Activated CD4-positive, alpha-beta T cell treated with anti-CD3 and anti-CD28 coated beads, Interleukin-2, amount 50 U/mL, for 24 hours (primary cell): ENCODE measurements around the gene PRPF39.
A peak's percentile ranks its signal among the peaks of the same experiment; 100 is the strongest.
"Not testable (repeated sequence)": the region's sequence is repeated elsewhere in the genome, so short reads cannot be mapped to it uniquely, and the experiment has no call there.

Source experiments
- DNase-seq, 2 donors: peaks; one replicate each; pipeline ENCODE4 v3.0.0-alpha.2; 2020; ENCODE audit warnings: low read depth in 1 of 2, low spot score in 1 of 2

The PRPF39 gene

GRCh38 chr14:45135659-45136395 lies 51.9 kb downstream of the PRPF39 start, which contains the start of gene FANCM:
TSS of gene FANCM (plus strand) at chr14:45135930. CDS start at chr14:45136032, 102 bp downstream.
- DNase-seq = peak; percentile 62 to 88

DNA sequence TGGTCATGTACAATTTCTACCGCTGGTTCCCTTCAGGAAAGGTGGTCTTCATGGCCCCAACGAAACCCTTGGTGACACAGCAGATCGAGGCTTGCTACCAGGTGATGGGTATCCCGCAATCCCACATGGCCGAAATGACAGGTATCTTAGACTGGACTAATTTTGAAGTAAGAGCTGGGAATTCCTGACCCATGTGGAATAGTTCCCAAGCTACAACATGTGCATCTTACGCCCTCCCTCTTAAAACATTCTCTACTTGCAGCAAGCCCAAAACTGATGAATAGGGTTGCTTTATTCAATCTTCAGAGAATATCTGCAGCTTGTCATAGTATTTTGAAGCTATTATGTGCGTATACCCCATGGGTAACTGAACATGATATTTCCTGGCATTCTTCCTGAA lies 52.5 kb downstream of the PRPF39 start:
- DNase-seq = no peak

DNA sequence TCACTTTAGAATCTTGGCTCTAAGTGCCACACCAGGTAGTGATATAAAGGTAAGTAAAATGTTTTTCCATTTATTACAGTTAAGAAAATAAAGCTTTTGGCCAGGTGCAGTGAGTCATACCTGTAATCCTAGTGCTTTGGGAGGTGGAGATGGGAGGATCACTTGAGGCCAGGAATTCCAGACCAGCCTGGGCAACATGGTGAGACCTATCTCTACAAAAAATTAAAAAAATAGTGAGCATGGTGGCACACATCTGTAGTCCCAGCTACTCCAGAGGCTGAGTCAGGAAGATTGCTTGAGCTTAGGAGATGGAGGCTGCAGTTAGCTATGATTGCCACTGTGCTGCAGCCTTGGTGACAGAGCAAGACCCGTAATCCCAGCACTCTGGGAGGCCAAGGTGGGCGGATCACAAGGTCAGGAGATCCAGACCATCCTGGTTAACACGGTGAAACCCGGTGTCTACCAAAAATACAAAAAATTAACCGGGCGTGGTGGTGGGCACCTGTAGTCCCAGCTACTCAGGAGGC lies 56.8 kb downstream of the PRPF39 start:
- DNase-seq = no peak

DNA sequence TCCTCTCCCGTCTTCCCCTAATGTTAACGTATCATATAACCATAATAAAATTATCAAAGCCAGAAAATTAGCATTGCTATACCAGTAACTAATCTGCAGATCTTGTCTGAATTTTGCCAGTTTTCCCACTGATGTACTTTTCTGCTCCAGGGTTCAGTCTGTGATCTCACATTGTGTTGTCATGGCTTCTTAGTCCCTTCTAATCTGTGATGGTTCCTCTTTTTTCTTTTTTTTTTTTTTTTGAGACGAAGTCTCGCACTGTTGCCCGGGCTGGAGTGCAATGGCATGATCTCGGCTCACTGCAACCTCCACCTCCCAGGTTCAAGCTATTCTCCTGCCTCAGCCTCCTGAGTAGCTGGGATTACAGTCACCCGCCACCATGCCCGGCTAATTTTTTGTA lies 58.2 kb downstream of the PRPF39 start:
- DNase-seq = not testable (repeated sequence)

DNA sequence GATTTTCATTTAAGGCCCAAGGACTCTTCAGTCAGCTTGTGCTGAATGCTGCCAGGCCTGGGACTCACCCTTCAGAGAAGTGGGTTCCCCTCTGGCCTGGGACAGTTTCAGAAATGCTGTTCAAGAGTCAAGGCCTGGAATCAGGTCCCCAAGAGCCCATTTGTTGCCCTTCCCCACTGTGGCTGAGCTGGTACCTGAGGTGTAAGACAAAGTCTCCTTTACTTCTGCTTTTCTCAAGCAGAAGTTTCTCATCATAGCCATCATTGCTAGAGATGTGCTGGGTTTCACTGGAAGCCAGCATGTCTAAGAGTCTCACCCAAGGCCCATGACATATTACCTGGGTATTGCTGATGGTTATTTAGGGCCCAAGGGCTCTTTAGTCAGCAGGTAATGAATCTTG lies 60.7 kb downstream of the PRPF39 start:
- no peak for DNase-seq

- no peak for DNase-seq
Measured at GRCh38 chr14:45145214-45145613, 61.3 kb downstream of the PRPF39 start.

- DNase-seq = no peak
Measured at GRCh38 chr14:45149602-45150001, 65.7 kb downstream of the PRPF39 start.

- no peak for DNase-seq
Measured at GRCh38 chr14:45150386-45150890, 66.5 kb downstream of the PRPF39 start.

- no peak for DNase-seq
Measured at GRCh38 chr14:45156067-45156466, 72.2 kb downstream of the PRPF39 start.
